HG03025 (cell line): ENCODE results near the gene CCDC185.

Experiments used
- ATAC-seq: cut with Tn5 transposase; IDR thresholded peaks from one replicate; pipeline ENCODE4 v1.9.1; 2021; ENCODE audit warnings: mild to moderate bottlenecking, moderate library complexity; ENCODE audit not compliant: unreplicated experiment, low FRiP score

CCDC185 gene

DNA sequence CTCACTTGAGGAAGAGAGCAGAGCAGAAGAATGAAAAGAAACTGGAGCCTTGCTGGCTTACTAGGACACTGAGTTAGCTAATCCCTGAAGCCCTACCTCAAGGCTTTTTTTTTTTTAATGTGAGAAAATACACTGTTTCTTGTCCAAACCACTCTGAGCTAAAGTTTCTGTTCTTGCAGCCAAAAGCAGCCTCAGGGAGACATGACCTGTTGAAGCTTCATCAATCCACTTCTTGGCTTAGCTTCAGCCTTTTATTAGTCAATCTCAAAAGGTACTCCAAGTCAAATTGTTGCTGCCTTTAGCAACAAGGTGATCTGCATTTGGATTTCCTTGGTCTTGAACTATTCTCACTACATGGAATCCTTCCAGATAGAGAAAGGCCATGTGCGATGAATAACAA lies 33.7 kb downstream of the CCDC185 start:
- ATAC-seq: no peak

DNA sequence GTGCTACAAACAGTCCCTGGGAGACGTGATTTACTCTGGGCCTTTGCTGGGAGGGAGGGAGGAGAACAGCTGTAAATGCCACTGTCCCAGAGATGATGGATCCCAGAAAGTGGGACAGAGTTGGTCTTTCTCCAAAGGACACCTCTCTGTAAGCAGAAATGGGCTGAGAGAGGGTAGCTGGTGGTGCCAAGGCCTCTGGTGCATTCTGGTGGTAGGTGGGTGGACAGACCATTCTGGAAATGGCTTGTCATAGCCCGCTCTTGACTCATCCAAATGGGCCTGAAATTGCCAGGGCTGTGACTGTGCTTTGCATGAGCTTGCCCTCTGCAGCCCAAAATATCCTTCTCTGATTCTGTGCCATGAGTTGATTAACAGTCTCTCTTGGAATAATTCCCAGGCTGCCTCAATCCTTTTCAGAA lies 36.1 kb downstream of the CCDC185 start:
- ATAC-seq: no peak

DNA sequence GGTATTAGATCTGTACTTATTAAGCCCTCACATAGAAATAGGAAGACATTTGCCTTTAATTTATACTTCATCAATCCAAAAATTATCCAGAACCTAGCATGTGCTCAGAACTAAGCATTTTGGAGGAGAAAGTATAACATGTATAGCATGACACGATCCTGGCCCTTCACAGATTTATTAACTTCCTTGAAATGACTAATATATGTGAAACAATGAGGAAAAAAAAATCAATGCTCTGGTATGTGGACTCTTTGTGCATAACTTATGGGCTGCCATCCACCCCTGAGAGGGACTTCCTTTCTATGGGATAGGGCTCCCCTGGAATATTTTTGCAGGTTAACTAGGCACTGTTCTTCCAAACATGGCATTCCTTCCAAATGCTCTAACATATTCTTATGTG lies 36.6 kb downstream of the CCDC185 start:
- ATAC-seq: no peak

DNA sequence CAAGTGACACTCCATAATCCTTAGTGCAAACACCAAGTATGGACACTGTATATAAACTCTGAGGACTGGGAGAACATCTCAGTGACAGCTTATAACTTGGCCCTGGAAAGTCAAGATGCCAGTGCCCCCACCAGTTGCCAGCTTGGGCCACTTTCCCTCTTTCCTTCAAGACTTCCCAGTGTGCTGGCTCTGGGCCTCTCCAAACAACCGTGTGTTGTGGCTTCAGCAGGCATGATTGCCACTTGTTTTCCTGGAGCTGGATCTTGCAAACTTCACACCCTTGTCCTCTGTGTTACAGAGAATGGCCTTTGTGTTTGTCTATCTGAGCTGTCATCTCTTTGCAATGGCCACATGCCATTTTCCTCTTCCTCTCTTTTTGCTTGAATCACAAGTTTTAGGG lies 37.0 kb downstream of the CCDC185 start:
- no peak for ATAC-seq

DNA sequence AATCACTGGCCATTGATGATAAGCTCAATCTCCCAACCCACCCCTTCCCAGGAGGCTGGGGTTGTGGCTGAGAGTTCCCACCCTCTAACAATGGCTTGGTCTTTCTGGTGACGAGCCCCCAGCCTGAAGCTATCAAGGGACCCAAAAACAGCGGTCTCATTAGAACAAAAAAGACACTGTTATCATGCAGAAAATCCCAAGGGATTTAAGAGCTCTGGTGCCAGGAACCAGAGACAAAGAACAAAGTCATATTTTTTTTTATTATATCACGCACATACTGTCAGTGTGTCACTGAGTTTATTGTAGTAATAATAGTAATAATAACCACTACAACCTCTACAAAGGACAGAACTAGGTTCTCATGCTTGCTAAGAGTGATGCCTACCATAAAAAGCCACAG lies 43.9 kb downstream of the CCDC185 start:
- no peak for ATAC-seq

DNA sequence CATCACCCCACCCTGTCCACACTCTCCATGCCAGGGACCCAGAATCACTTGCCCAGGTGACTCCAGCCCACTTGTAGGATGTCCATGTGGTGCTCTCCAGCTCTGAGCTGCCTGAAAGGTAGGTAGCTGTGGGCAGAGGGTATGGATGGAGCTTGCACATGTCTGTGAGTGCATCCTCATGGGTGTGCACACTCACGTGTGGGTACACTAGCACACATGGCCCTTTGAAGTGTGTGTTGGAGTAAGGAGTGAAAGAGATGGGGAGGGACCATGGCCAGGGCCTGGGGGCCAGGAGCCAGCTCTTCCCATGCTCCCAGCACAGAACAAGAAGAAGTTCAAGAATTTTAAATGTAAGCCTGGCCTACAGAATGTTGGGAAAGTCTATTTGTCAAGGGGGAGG lies 50.2 kb downstream of the CCDC185 start:
- no peak for ATAC-seq

DNA sequence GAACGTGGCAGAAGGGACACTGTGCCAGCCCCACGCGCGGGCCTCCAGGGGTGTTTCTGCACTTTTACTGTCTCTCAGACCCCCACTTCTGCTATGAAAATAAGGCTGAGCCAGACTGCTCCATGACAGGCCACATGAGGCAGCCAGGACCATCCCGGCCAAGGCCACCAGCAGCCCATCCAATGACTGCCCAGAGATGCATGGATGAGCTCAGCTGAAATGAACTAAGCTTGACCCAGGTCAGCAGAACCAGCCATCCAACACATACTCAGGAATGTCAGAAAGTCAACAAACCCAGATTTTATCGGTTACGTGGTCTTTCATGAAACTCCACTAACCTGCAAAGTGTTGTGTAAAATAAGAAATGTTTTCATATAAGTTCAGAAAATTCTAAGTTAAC lies 51.2 kb downstream of the CCDC185 start:
- no peak for ATAC-seq
